DMS153 treated with DMSO at 0.1 percent for 48 hours (cell line): ENCODE results near the gene C18orf32.
"Not testable (repeated sequence)": the region's sequence is repeated elsewhere in the genome, so short reads cannot be mapped to it uniquely, and the experiment has no call there.

Source experiments
- DNase-seq: peaks from one replicate; lab custom pipeline; 2025; ENCODE audit not compliant: unreplicated experiment; lab: John Stamatoyannopoulos, UW

The C18orf32 gene

DNA sequence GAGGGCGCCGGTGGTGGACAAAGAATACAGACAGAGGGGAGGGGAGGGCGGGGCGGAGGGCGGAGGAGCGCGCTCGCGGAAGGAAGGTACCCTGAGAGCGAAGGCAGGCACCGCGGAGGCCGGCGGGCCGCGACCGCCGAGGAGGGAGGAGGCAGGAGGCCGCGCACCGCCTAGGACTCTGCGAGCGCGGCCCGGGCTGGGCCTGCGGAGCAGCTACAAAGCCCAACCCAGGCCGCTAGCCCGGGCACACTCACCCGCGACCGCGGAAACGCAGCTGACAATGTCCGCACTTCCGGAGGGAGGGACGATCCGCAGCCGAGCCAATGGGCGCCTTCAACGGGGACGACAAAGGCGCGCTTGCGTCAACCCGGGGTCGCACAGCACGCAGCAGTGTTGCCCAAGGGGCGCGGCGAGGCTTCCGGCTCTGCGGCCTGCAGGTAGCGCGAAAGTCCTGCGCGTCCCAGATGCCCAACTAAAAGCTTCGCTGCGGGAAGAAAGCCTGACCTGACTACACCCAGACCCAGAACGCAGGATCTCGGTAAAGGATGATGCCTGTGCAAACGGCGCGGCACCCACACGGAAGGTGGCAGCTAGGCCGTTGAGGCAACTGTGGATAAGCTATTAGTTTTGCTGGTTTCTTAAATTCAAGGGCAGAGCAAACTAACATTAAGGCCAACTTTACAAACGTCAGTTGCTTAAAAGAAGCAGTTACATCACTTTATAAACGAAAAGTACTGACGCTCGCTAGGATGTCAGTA lies at the start of gene C18orf32:
Gene C18orf32 (minus strand): TSS at position 282 of the 758 bp plus-strand sequence. CDS start 3,486 bp downstream, outside the sequence.
- peak; percentile 85 for DNase-seq

DNA sequence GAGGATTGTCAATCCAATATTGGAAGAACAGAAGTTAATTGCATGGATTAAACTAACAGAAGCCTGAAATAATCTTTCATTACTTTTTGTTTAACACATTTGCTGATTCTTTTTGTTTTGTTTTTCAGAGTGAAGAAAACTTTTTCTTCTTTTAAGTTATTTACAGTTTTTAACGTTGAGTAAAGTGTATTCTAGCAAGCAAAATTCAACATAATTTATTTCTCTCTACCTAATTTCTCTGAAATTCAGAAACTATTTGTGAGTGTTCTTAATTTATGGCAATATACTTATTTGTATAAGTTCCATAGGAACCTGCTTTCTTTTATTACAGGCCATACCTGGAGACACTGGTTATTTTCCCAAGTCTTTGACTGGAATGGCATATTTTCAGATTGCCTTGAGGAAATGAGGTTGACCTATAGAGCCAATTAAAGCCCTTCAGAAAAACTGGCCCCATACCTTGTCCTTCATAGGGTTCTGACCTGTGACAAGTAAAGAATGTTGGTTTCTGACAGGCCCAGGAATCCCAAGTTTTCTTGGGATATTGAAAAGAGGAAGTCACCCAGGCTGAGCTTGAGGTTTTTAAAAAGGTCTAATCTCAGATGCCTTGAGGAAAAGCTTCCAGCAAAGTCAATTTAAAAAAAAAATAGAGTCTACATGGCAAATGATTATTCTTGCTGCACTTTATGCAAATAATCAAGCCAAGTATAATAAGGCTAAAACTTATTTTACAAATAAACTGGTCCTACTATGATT lies 48.0 kb upstream of the C18orf32 start:
- DNase-seq, result no peak

DNA sequence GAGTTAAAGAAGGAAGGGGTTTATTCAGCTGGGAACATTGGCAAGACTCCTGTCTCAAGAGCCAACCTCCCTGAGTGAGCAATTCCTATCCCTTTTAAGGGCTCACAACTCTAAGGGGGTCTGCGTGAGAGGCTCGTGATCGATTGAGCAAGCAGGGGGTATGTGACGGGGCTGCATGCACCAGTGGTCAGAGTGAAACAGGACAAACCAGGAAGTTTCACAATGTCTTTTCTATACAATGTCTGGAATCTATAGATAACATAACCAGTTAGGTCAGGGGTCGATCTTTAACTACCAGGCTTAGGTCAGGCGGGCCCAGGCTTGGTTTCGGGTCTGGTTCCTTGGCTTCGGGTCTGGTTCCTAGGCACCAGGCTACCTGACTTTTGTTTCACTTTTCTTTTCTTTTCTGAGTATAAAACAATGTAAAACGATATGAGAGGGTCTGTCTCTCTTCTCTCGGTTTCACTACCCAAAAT lies 44.7 kb upstream of the C18orf32 start:
- DNase-seq, result no peak

DNA sequence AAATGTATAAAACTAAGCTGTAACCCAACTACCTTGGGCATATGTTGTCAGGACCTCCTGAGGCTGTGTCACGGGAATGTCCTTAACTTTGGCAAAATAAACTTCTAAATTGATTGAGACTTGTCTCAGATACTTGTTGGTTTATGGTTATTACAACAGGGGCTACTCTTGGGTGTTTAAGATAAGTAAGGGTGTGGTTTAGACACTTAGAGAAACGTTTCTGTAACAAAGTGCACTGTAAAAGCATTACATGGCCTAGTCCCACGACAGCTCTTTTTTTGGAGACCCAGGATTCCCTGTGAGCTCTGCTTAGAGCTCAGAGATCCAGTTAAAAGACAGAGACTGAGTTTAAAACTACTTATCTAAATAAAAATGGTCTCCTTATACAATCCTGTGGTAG lies 42.6 kb upstream of the C18orf32 start:
- DNase-seq, result no peak

DNA sequence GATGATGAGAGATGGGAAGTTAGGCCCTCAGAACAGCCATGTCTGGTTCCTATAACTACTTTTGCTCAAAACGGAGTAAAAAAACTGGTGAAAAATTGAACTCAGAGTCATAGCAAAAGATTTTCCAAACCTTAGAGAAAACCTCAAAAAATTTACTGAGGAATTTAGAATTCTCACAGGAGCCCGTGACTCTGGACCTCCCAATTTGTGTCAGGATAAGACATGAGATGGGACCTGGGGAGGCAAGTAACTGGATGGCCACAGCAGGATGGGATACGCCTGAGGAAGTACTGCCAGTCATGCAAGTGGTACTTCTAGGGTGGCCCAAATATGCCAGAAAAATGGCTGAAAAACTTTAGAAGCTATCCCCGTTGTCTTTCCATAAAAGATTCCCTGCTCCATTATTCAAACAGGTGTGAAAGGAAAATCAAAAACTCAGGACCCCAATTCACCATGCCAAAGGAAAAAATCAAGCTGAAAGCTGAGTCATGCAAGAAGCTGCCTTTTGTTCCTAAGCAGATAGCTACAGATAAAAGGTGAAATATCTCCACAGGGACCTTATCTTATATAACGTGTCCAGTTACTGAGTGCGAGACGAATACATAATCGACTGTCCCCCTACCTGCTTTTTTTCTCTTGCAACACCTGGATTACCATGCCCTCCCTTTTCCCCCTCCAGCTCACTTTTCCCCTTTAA lies 40.7 kb upstream of the C18orf32 start:
- DNase-seq, result no peak

DNA sequence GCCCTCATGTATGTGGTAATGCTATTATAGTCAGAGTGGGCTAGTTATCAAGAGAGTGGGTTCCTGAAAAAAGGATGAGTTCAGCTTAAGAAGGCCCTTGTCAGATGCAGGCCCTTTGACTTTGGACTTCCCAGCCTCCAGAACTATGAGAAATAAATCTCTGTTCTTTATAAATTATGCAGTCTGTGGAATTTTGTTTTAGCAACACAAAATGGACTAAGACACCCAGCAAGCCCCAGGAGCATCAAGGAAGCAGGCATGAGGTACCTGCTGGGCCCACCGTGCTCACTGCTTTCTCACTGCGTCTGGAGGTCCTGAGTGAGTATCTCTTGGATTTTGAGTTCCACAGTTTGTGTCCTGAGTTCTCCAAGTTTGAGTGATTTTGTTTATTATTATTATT lies 38.9 kb upstream of the C18orf32 start:
- DNase-seq, result no peak

DNA sequence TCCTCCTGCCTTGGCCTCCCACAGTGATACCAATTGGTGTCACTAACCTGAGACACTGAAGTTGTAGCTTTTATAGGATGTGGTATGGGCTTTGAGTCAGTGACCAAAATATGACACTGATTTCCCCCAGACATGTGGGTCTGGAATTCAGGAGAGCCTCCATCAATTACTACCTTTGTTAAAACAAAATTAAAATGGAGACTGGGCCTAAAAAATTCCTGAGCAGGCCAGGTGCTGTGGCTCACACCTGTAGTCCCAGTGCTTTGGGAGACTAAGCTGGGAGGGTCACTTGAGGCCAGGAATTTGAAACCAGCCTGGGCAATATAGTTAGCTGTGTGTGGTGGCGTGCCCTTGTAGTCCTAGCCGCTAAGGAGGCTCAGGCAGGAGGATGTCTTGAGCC lies 37.9 kb upstream of the C18orf32 start:
- DNase-seq, result no peak

DNA sequence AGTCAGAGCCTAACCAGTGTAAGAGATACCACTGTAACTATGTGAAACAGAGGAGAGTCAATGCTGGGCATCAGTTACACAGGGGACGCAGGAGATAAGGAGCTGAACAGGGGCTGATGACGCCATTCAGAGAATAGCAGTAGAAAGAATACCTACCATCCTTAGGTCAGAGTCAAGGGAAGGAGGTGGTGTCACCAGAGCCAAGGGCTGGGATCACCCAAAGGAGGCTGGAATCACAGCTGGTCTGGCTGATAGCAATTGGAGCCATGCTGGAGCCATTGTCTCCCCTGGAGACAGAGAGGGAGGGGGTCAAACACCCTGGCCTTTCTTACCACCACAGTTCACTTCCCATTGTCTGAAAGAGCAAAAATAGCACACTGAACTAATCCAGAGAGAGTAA lies 37.3 kb upstream of the C18orf32 start:
- no peak for DNase-seq

DNA sequence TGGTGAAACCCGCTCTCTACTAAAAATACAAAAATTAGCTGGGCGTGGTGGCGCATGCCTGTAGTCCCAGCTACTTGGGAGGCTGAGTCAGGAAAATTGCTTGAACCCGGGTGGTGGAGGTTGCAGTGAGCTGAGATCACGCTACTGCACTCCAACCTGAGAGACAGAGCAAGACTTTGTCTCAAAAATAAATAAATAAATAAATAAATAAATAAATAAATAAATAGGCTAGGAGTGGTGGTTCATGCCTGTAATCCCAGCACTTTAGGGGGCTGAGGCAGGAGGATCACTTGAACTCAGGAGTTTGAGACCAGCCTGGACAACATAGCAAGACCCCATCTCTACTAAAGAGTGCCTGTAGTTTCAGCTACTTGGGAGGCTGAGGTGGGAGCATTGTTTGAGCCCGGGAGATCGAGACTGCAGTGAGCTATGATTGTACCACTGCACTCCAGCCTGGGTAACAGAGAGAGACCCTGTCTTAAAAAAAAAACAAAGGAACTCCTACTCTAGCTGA lies 36.6 kb upstream of the C18orf32 start:
- DNase-seq, result not testable (repeated sequence)

DNA sequence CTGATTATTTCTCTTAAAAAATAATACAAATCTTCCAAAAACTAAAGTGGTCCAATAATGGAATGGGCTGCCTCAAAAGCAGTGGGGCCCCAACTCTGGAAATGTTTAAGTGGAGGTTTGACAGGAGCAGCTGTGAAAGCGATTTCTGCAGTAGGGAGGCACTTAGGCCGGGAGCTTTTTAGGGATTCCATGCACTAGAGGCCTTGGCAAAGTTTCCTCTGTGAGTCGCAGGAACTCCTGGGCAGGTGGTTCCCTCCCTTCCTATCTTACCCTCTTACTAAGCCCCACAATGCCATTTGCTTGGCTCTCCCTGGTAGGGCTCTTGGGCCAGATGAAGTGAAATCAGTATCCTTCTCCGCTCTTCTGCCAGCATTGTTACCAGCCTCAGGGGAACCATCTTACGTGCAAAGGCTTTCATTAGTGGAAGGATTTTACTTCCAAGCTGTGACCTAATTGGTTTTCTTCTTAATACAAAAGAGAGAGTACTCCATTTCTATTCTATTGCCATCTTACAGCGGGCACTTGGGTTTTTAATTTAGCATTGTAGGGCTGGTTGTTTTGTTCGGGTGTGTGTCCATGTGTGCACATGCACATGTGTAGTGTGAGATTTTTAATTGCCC lies 34.3 kb upstream of the C18orf32 start:
- DNase-seq, result no peak

DNA sequence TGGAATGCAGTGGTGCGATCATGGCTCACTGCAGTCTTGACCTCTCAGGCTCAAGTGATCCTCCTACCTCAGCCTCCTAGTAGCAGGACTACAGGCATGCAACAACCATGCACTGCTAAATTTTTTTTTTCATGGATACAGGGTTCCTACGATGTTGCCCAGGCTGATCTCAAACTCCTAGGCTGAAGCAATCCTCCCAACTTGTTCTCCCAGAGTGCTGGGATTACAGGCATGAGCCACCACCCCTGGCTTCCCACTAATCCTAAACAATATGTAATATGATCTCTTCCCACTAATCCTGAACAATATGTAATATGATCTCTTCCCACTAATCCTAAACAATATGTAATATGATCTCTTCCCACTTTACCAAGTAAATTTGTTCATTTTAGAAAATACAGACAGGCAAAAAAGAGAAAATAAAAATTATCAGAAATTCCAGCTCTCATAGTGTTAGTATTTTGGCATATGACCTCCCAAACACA lies 33.7 kb upstream of the C18orf32 start:
- DNase-seq, result peak; percentile 16

DNA sequence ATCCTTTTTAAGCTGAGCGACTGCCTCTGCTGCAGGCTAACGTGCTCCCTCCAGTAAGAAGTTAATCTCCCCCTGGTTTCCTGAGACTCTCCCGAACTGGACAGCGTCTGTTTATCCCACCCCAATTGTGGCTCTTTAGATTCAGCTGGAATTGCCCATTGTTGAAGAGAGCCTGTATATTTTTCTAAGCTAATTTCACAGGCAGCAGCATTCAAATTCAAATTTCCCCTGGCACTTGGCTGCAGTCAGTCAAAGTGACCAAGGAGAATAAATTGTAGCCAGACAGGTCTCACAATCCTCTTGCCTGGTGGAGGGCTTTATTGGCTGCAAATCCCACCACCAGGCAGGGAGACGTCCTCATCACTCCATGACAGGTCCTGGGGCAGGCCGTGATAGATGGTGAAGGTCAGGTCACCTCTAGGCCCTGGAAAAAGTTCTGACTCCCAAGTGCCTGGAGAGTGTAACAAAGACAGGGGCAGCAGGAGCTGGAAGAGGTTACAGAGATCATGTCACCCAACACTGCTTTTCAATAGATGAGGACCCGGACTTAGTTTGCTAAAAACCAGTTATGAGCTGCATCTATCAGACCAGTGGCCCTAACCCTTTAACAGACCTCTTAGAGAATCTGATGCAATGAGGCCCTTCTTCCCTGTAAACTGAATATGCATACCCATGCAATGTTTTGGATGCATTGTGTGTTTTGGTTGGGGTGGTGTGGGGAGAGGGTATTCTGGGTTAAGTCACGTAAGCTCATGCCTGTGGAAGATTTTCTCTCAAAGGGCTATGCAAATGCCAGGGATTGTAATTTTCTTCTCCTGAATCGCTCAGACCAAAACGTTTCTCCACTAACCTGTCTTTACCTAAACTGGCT lies 32.3 kb upstream of the C18orf32 start:
- DNase-seq, result no peak

DNA sequence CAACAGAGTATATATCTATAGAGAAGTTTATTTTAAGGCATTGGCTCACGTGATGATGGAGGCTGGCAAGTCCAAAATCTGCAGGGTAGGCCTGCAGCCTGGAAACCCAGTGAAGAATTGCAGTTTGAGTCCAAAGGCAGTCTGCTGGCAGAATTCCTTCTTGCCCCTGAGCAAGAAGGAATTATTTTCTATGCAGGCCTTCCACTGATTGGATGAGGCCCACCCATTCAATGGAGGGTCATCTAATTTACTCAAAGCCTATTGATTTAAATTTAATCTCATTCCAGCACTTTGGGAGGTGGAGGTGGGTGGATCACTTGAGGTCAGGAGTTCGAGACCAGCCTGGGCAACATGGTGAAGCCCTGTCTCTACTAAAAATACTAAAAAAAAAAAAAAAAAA lies 30.4 kb upstream of the C18orf32 start:
- no peak for DNase-seq

DNA sequence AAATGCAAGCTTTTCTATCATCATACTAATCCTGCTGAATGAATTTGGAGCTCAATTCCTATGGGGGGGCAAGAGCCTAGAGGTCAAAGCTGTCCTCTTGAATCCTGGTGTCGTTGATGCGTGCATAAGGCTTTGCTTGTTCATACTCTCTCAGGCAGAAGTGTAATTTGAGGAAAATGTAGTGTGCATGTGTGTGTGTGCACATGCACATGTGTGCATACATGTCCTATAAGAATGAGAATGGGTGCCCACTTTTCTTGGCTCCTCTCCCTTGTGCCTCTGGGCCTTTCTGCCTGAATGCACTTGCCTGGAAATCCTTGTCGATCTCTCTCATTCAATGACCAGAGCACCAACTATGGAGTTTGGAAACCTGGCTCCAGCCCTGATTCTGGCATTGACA lies 28.5 kb upstream of the C18orf32 start:
- no peak for DNase-seq

DNA sequence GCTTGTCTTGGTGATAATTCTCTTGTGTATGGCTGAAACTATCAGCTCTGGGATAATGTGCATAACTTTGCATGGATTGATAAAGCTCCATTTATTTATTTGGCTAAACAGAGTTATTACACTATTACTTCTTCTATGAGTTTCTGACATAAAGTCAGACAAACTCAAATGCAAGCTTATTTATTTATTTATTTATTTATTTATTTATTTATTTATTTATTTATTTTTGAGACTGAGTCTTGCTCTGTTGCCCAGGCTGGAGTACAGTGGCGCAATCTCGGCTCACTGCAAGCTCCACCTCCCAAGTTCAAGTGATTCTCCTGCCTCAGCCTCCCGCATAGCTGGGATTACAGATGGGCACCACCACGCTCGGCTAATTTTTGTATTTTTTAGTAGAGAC lies 28.0 kb upstream of the C18orf32 start:
- not testable (repeated sequence) for DNase-seq

DNA sequence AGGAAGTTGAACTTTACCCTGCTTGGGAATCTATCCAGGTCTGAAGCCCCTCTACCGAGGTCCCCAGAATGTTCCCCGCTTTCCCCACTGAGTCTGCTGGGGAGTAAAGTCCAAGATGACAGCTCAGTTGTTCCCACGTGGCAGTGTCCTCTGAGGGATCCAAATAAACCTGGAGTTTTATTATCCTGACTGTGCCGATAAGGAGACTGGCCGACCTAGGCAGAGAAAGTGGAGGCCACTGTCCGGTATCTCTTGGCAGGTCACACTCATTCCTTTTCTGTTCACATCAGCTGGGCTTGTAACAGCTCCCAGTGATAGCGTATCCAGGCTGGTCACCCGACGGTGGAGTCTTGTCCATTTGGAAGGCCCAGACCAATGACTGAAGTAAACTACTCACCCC lies 27.5 kb upstream of the C18orf32 start:
- no peak for DNase-seq

DNA sequence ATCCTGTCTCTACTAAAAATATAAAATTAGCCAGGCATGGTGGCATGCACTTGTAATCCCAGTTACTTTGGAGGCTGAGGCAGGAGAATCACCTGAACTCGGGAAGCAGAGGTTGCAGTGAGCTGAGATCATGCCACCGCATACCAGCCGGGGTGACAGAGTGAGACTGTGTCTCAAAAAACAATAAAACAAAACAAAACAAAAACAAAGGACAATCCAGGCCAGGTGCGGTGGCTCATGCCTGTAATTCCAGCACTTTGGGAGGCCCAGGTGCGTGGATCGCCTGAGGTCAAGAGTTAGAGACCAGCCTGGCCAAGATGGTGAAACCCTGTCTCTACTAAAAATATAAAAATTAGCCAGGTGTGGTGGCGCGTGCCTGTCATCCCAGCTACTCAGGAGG lies 25.8 kb upstream of the C18orf32 start:
- DNase-seq, result not testable (repeated sequence)

DNA sequence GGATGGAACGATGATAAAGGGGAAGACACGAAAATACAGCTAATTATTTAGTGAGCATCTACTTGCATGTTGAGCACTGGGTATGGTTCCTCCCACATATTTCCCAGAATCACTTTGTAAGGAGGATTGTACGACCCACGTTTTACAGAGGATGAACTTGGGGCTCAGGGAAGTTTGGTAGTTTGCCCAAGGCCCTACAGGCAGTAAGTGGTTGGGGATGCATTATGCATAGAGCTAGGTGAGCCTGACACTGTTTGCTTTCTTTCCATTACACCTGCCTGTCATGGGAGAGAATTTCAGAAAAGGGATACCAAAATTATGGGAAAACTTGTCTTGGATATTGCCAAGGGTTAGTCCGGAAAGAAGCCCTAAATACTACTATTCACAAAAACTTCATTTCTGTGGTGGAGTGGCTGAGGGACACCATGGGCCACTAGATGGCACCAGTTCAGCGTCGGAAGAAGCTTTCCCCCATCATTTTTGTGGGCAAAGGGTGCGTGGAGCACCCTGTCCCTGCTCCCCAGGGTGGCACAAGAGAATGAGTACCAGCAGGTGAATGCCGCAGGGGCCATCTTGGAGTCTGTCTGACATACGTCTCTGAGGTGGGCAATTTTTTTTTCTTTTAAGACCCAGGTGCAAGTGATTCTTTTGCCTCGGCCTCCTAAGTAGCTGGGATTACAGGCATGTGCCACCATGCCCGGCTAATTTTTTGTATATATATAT lies 23.5 kb upstream of the C18orf32 start:
- DNase-seq, result peak; percentile 48

DNA sequence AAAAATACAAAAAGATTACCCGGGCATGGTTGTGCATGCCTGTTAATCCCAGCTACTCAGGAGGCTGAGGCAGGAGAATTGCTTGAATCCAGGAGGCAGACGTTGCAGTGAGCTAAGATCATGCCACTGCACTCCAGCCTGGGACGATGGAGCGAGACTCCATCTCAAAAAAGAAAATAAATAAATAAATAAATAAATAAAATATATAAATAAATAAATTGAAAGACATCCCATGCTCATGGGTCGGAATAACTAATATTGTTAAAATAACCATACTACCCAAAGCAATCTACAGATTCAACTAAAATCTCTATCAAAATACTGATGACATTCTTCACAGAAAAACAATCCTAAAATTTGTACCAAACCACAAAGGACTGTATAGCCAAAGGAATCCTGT lies 19.4 kb upstream of the C18orf32 start:
- DNase-seq, result not testable (repeated sequence)
